Neutrophil (primary cell): Measurements from ENCODE around the gene LAYN.

Source experiments
- H3K27ac ChIP-seq: fragments of 200-600 bp; sonication (generic); 2 replicates; pipeline ENCODE4 v1.5.1; 2016; ENCODE audit warnings: mild to moderate bottlenecking, moderate library complexity
- H3K27me3 ChIP-seq: fragments of 200-600 bp; sonication (generic); 2 replicates; pipeline ENCODE4 v1.6.0; 2016; ENCODE audit warnings: mild to moderate bottlenecking
- H3K36me3 ChIP-seq: fragments of 200-600 bp; sonication (generic); 2 replicates; pipeline ENCODE4 v1.5.1; 2017
- H3K4me1 ChIP-seq, 2 experiments: fragments of 200-600 bp in 1 of 2; sonication (generic) in 1 of 2; 1 replicate in 1 of 2; 2 replicates in 1 of 2; pipeline versions ENCODE4 v1.5.1 to v1.6.1; 2013 to 2016; ENCODE audit warnings: low read depth in 1 of 2, low read length in 1 of 2, mild to moderate bottlenecking in 1 of 2, moderate library complexity in 1 of 2; ENCODE audit not compliant: control insufficient read depth in 1 of 2, insufficient read depth in 1 of 2
- H3K4me3 ChIP-seq, 2 experiments: fragments of 200-600 bp in 1 of 2; sonication (generic) in 1 of 2; 1 replicate in 1 of 2; 2 replicates in 1 of 2; pipeline ENCODE4 v1.5.1; 2013 to 2016; ENCODE audit warnings: low read depth in 1 of 2, low read length in 1 of 2, mild to moderate bottlenecking in 1 of 2, moderate library complexity in 1 of 2
- H3K9me3 ChIP-seq: fragments of 200-600 bp; sonication (generic); 2 replicates; pipeline ENCODE4 v1.5.1; 2016
- CTCF ChIP-seq: fragments of 200-600 bp; sonication (generic); IDR thresholded peaks from 2 replicates; pipeline ENCODE4 v1.5.1; 2016; ENCODE audit warnings: antibody characterized with exemption

LAYN gene

DNA sequence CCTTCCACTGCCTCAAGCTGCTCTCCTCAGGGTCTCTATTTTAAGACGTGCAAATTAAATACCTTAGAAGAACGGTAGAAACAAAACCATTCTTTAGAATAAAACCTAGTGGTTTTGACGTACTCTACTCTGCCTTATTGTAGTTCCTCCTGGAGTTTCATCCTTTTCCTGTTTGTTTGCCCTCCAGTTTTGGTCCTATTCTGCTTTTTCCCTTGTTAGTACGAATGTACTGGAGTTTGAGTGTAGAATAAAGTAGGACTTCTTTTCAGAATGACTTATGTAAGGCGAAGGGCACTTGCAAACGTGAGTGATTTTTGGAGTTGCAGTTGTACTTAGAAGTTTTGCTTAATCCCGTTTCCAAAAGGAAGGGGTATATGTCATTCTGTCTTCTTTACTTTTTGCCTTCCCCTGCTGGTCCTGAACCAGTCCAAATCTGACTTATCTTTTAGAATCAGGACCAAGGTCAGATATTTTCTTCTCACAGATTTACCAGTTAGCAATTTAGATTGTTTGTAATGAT is 63.2 kb downstream of the LAYN start:
- peak overlapping the region; percentile 78 for H3K27ac ChIP-seq
- no peaks in the 10 kb centered on the region for H3K36me3 ChIP-seq
- no peak for TF ChIP-seq CTCF
- peaks cover 7% of the 10 kb centered on the region for H3K27me3 ChIP-seq
- H3K4me1 ChIP-seq = peaks cover 12 to 19% of the 10 kb centered on the region in 2 experiments
- no peaks in the 10 kb centered on the region for H3K9me3 ChIP-seq
- peak overlapping the region; percentile 75 to 86 for H3K4me3 ChIP-seq

DNA sequence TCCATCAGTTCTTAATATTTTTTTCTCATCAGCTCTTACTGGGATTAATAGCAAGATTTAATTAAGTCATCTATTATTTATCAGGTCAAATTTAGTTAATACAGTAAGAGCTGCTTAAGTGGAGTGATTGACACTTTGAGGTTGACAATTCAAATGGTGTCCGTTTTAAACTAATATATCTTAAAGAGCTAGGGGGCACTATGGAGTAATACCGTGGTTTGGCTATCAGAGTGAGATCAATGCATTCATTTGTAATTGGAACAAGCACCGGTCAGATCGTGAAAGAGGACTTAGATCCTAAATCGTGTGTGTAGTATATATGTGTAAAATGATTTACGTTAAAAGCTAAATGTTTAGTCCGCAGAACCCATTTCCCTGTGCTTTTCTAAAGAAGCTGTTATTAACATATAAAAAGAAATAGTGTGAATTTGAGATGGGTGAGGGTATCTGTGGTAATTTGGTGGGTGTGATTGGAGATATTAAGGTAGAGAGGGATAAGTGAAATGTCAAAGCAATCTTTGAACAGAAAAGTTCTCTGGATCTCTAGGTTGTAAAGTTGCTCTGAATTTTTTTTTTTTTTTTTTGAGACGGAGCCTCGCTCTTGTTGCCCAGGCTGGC is 64.0 kb downstream of the LAYN start:
- H3K27ac ChIP-seq = no peak overlapping the region
- H3K36me3 ChIP-seq = no peaks in the 10 kb centered on the region
- H3K4me1 ChIP-seq = peaks cover 12 to 19% of the 10 kb centered on the region in 2 experiments
- H3K4me3 ChIP-seq = no peak overlapping the region
- H3K9me3 ChIP-seq = no peaks in the 10 kb centered on the region
- TF ChIP-seq CTCF = no peak
- H3K27me3 ChIP-seq = peaks cover 7% of the 10 kb centered on the region

- H3K4me1 ChIP-seq = peaks cover 12 to 19% of the 10 kb centered on the region in 2 experiments
- no peaks in the 10 kb centered on the region for H3K9me3 ChIP-seq
- H3K36me3 ChIP-seq = no peaks in the 10 kb centered on the region
- TF ChIP-seq CTCF = no peak
- no peak overlapping the region for H3K4me3 ChIP-seq
- H3K27ac ChIP-seq = no peak overlapping the region
- peaks cover 7% of the 10 kb centered on the region for H3K27me3 ChIP-seq
These were observed 65.2 kb downstream of the LAYN start for GRCh38 chr11:111605681-111606080.

DNA sequence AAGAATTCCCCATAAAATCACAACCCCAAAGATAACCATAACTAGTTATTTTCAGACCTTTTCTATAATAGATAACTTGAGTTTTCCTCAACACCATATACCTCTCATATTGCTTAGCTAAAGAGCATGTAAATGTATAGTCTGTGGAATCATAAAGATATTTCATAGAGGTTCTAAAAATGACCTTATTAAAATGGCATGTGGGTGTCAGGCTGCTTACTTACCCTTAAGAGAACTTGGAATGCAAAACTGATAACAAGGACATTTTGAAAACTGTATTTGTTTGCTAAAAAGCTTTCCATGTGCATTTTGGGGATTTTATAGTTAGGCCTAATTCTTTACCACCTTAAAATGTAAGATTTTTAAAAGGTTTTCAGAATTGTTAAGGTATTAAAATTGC is 66.5 kb downstream of the LAYN start:
- Histone ChIP-seq H3K27ac (no peak overlapping the region), H3K36me3 (no peaks in the 10 kb centered on the region), H3K4me3 (no peak overlapping the region), H3K9me3 (no peaks in the 10 kb centered on the region), H3K4me1 (peaks cover 12 to 19% of the 10 kb centered on the region in 2 experiments), H3K27me3 (peaks cover 5% of the 10 kb centered on the region)
- no peak for TF ChIP-seq CTCF

DNA sequence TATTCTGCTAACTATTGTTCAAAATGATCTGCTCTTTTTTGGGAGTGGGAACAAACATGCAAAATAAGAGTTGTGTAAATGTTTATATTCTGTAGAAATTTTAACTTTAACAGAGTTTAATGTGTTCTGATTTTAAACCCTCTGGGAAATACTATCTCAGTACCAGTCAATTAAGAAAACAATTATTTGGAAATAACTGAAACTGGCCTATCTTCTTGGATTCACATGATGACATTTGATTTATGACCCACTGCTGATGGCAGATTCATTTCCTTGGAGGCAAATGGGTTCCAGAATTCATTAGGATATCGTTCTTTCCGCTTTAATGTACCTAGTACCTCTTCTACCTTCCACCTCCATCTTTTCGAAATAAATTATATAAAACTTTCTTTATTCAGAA is 67.2 kb downstream of the LAYN start:
- Histone ChIP-seq H3K36me3 (no peaks in the 10 kb centered on the region), H3K4me3 (no peak overlapping the region), H3K4me1 (peaks cover 12 to 19% of the 10 kb centered on the region in 2 experiments), H3K9me3 (no peaks in the 10 kb centered on the region), H3K27me3 (no peaks in the 10 kb centered on the region), H3K27ac (no peak overlapping the region)
- no peak for TF ChIP-seq CTCF
